ENCODE measurements around the gene GTF3C1. TPM values are rescaled to one million over a fixed set of nuclear protein-coding genes. Genes with fewer than 3 reads are reported as not detected.

Gene GTF3C1
- total RNA-seq, 1 experiment from 2014 or later: 97.5 TPM

GRCh38 chr16:27448532-27449433, 100.9 kb downstream of the GTF3C1 start:
- intact Hi-C loops (cut with micrococcal nuclease): no loop called here
- BruUV-seq (replicated peaks): no TSS peak
- DNase-seq: no peak
- Histone ChIP-seq H3K4me2 (ENCODE audit: low read length) (no peak overlapping the region), H3K27ac (ENCODE audit: low read length) (no peak overlapping the region), H3K9me3 (ENCODE audit: low read length) (no peaks in the 10 kb centered on the region), H2AFZ (ENCODE audit: low read length) (no peak overlapping the region), H3K9ac (ENCODE audit: low read length) (no peak overlapping the region), H3F3A (ENCODE audit: low read length, unreplicated experiment) (no peaks in the 10 kb centered on the region), H3K4me3 (ENCODE audit: low read length) (no peak overlapping the region), H3K27me3 (ENCODE audit: low read length) (no peaks in the 10 kb centered on the region), H3K4me1 (ENCODE audit: insufficient read depth, low read length) (no peaks in the 10 kb centered on the region), H3K79me2 (ENCODE audit: low read length) (no peaks in the 10 kb centered on the region), H3K9me2 (replicated peaks; ENCODE audit: low read length) (no peaks in the 10 kb centered on the region), H4K20me1 (ENCODE audit: low read length) (no peaks in the 10 kb centered on the region), H3K36me3 (ENCODE audit: low read depth, low read length) (no peaks in the 10 kb centered on the region)
- ATAC-seq: no peak
- ChIA-PET CTCF (no interaction called here), POLR2A (ENCODE audit: unreplicated experiment) (no interaction called here)
- TF ChIP-seq EZH2 (IDR thresholded peaks at IDR 0.05; ENCODE audit: low read length, unreplicated experiment) (no peak), CTCF (conservative IDR thresholded peaks at IDR 0.05; ENCODE audit: low read depth, low read length) (no peak), EZH2phosphoT487 (IDR thresholded peaks at IDR 0.05; ENCODE audit: borderline replicate concordance, low read length) (no peak)

- no peak overlapping the region for H3K4me3 ChIP-seq (ENCODE audit: low read length)
- ChIA-PET CTCF (interaction anchor here (0.5 kb wide), 1 partner anchor 660 kb away, joined by 3 read pairs; no protein-coding TSS in a partner anchor), POLR2A (ENCODE audit: unreplicated experiment) (no interaction called here)
- TF ChIP-seq EZH2phosphoT487 (IDR thresholded peaks at IDR 0.05; ENCODE audit: borderline replicate concordance, low read length): no peak
- TF ChIP-seq EZH2 (IDR thresholded peaks at IDR 0.05; ENCODE audit: low read length, unreplicated experiment): no peak
- TF ChIP-seq CTCF (conservative IDR thresholded peaks at IDR 0.05; ENCODE audit: low read depth, low read length): no peak
- no peaks in the 10 kb centered on the region for H3K9me3 ChIP-seq (ENCODE audit: low read length)
- H3K27ac ChIP-seq (ENCODE audit: low read length): no peak overlapping the region
- BruUV-seq (replicated peaks): no TSS peak
- H3K9ac ChIP-seq (ENCODE audit: low read length): no peak overlapping the region
- H3K4me1 ChIP-seq (ENCODE audit: insufficient read depth, low read length): no peaks in the 10 kb centered on the region
- H3K27me3 ChIP-seq (ENCODE audit: low read length): no peaks in the 10 kb centered on the region
- no peaks in the 10 kb centered on the region for H3K9me2 ChIP-seq (replicated peaks; ENCODE audit: low read length)
- H3K36me3 ChIP-seq (ENCODE audit: low read depth, low read length): no peaks in the 10 kb centered on the region
- H3K79me2 ChIP-seq (ENCODE audit: low read length): no peaks in the 10 kb centered on the region
- DNase-seq: no peak
- intact Hi-C loops (cut with micrococcal nuclease): no loop called here
- no peak overlapping the region for H2AFZ ChIP-seq (ENCODE audit: low read length)
- H3K4me2 ChIP-seq (ENCODE audit: low read length): no peak overlapping the region
- no peaks in the 10 kb centered on the region for H3F3A ChIP-seq (ENCODE audit: low read length, unreplicated experiment)
- H4K20me1 ChIP-seq (ENCODE audit: low read length): no peaks in the 10 kb centered on the region
- no peak for ATAC-seq
Measured at GRCh38 chr16:27447301-27447700, 102.4 kb downstream of the GTF3C1 start.

GRCh38 chr16:27446721-27447120, 103.0 kb downstream of the GTF3C1 start:
- intact Hi-C loops (cut with micrococcal nuclease): no loop called here
- CTCF ChIA-PET: interaction anchor here (0.5 kb wide), 1 partner anchor 659 kb away, joined by 3 read pairs; no protein-coding TSS in a partner anchor

More at GRCh38 chr16:27446721-27447120, 103.0 kb downstream of the GTF3C1 start:
- no TSS peak for BruUV-seq (replicated peaks)
- Histone ChIP-seq H3K27me3 (ENCODE audit: low read length) (no peaks in the 10 kb centered on the region), H3K36me3 (ENCODE audit: low read depth, low read length) (no peaks in the 10 kb centered on the region), H3K27ac (ENCODE audit: low read length) (no peak overlapping the region), H3K4me3 (ENCODE audit: low read length) (no peak overlapping the region), H2AFZ (ENCODE audit: low read length) (no peak overlapping the region), H3K9me2 (replicated peaks; ENCODE audit: low read length) (no peaks in the 10 kb centered on the region), H3K9me3 (ENCODE audit: low read length) (no peaks in the 10 kb centered on the region), H3K79me2 (ENCODE audit: low read length) (no peaks in the 10 kb centered on the region), H3F3A (ENCODE audit: low read length, unreplicated experiment) (no peaks in the 10 kb centered on the region), H3K4me2 (ENCODE audit: low read length) (no peak overlapping the region), H4K20me1 (ENCODE audit: low read length) (no peaks in the 10 kb centered on the region), H3K9ac (ENCODE audit: low read length) (no peak overlapping the region), H3K4me1 (ENCODE audit: insufficient read depth, low read length) (no peaks in the 10 kb centered on the region)
- no peak for TF ChIP-seq CTCF (conservative IDR thresholded peaks at IDR 0.05; ENCODE audit: low read depth, low read length)
- TF ChIP-seq EZH2 (IDR thresholded peaks at IDR 0.05; ENCODE audit: low read length, unreplicated experiment): no peak
- no peak for TF ChIP-seq EZH2phosphoT487 (IDR thresholded peaks at IDR 0.05; ENCODE audit: borderline replicate concordance, low read length)
- no peak for DNase-seq
- ATAC-seq: no peak
- POLR2A ChIA-PET (ENCODE audit: unreplicated experiment): no interaction called here
